ENCODE results near the gene IGSF9B.
A peak's percentile ranks its signal among the peaks of the same experiment; 100 is the strongest.

IGSF9B gene

DNA sequence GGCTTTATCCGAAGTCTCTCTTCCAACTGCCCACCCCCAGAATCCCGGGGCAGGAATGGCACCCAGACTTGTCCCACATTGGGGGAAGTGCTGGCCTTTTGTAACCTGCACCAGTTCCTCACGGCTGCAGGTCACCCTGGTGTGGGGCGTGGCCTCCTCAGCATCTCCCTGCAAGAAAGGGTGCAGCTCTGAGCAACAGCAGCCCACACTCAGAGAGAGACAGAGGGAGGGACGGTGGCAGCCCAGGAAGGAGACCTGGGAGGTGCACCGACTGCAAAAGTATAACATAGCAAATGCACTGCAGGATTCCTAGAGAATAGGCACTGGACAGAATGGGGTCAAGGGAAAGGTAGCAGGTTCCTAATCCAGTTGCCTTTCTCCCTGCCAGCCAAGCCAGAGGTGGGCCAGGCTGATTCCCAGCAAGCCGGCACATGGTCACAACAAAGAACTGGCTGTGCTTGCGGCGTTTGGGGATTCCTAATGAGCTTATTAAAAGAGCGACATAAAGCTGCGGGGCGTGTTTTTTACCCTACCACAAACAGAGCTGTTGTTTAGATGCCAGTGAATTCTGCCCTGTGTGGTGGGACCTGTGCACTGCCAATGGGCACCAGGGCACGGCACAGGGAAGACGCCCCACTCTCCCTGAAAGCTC lies 18.2 kb upstream of the IGSF9B start:
- TF ChIP-seq, protein P1, sequence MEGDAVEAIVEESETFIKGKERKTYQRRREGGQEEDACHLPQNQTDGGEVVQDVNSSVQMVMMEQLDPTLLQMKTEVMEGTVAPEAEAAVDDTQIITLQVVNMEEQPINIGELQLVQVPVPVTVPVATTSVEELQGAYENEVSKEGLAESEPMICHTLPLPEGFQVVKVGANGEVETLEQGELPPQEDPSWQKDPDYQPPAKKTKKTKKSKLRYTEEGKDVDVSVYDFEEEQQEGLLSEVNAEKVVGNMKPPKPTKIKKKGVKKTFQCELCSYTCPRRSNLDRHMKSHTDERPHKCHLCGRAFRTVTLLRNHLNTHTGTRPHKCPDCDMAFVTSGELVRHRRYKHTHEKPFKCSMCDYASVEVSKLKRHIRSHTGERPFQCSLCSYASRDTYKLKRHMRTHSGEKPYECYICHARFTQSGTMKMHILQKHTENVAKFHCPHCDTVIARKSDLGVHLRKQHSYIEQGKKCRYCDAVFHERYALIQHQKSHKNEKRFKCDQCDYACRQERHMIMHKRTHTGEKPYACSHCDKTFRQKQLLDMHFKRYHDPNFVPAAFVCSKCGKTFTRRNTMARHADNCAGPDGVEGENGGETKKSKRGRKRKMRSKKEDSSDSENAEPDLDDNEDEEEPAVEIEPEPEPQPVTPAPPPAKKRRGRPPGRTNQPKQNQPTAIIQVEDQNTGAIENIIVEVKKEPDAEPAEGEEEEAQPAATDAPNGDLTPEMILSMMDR (conservative IDR thresholded peaks at IDR 0.05) = no peak
- no peak for TF ChIP-seq ZFX (IDR thresholded peaks at IDR 0.05)
- no peak overlapping the region for H3K27ac ChIP-seq

- no peak overlapping the region for H3K27ac ChIP-seq
- TF ChIP-seq, protein P1 (conservative IDR thresholded peaks at IDR 0.05) = no peak
- no peak for TF ChIP-seq ZFX (IDR thresholded peaks at IDR 0.05)
These were observed 15.1 kb upstream of the IGSF9B start for GRCh38 chr11:133971881-133972280.

DNA sequence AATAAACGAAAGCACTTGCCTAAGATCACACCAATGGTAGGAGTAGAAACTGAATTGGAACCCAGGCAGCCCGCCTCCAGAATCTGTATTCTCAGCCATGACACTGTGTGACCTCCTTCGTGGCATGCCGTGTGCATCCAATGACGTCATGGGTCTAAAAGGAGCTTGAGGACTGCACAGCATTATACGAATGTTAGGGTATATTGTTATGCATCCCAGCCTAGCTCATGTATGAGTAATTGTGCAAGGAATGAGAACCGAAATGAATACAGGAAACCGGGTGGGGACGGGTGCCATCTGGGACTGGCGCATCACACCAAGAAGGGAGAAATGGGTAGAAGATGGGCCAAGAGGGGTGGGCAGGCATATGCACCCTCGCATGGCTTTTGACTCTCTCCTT lies 12.3 kb upstream of the IGSF9B start:
- H3K27ac ChIP-seq = no peak overlapping the region
- TF ChIP-seq, protein P1 (conservative IDR thresholded peaks at IDR 0.05) = no peak
- TF ChIP-seq ZFX (IDR thresholded peaks at IDR 0.05) = no peak

GRCh38 chr11:133968300-133968699 lies 11.5 kb upstream of the IGSF9B start:
- TF ChIP-seq, protein P1 (conservative IDR thresholded peaks at IDR 0.05) = no peak
- no peak for TF ChIP-seq ZFX (IDR thresholded peaks at IDR 0.05)
- no peak overlapping the region for H3K27ac ChIP-seq

DNA sequence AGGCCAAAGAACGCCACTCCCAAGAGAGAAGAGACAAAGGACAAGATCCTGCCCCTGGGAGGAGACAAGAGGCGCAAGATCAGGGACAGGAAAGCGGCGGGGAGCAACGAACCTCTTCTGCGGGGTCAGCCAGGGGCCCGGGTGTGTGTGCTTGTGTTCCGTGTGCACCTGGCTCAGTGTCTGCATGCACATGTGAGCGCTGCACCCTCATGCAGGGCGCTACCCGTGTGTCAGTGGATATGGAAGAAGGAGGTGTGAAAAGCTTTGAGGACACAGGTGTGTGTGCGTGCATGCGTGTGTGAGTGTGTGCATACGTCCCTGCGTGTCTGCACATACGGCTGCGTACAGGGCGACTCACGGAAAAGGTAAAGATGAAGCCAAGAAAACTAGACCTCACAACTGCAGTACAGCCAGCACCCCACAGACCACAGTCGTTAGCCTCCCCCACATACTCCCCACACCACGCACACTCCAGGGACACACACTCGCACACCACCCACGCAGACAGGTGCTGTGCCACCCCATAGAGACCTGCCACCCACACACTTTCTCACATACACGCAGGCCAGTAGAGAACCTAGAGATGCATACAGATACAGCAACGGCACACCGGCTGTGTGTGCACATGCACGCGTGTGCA lies 11.0 kb upstream of the IGSF9B start:
- TF ChIP-seq, protein P1 (conservative IDR thresholded peaks at IDR 0.05) = no peak; the same call in 1 of the 2 replicates
- no peak for TF ChIP-seq ZFX (IDR thresholded peaks at IDR 0.05)
- H3K27ac ChIP-seq = no peak overlapping the region; the same call in 1 of the 2 replicates

GRCh38 chr11:133966921-133967598 lies 10.3 kb upstream of the IGSF9B start:
- TF ChIP-seq ZFX (IDR thresholded peaks at IDR 0.05) = no peak
- TF ChIP-seq, protein P1 (conservative IDR thresholded peaks at IDR 0.05) = peak; percentile 77
- H3K27ac ChIP-seq = no peak overlapping the region; the same call in 1 of the 2 replicates

DNA sequence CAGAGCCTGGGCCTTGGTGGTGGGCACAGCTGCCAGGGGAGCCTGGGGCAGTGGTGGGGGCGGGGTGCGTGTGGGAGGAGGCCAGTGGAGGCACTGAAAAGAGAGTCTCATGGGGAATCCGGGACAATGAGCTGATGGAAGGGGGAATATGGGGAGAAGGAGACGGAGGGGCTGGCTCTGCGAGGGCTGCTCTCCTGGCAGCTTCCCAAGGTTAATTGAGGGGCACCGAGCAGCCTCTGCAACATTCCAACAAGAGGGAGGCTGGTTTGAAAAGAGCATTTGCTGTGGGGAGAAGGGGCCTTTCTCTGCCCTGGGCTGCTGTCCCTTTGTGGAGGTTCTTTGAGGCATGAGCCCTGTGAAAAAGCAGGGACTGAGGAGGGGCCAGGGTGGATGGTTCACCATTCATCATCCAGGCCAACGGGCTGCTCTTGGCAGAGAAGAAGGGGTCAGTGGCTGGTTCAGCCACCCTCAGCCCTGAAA lies 9.4 kb upstream of the IGSF9B start:
- TF ChIP-seq, protein P1 (conservative IDR thresholded peaks at IDR 0.05) = no peak
- TF ChIP-seq ZFX (IDR thresholded peaks at IDR 0.05) = no peak
- H3K27ac ChIP-seq = no peak overlapping the region

All from C4-2B (cell line).